Daoy (cell line): ENCODE data around the gene SLC6A18. TPM values are rescaled to one million over a fixed set of nuclear protein-coding genes. Genes with fewer than 3 reads are reported as not detected.
"Not testable (repeated sequence)": the region's sequence is repeated elsewhere in the genome, so short reads cannot be mapped to it uniquely, and the experiment has no call there.

Source experiments
- DNase-seq: peaks from one replicate; pipeline ENCODE4 v3.0.0-alpha.2; 2015; ENCODE audit warnings: low read depth
- total RNA-seq: library from RNA; depleted of rRNA; stranded (reverse); fragments of >200 nt; shearing (Covaris generic); gene quantifications from 2 replicates; pipeline ENCODE4 v1.2.3, GENCODE V29; 2014

SLC6A18 gene
- total RNA-seq, 1 experiment from 2014 or later, result not detected

GRCh38 chr5:1253456-1254105 is 28.4 kb downstream of the SLC6A18 start:
- no peak for DNase-seq

DNA sequence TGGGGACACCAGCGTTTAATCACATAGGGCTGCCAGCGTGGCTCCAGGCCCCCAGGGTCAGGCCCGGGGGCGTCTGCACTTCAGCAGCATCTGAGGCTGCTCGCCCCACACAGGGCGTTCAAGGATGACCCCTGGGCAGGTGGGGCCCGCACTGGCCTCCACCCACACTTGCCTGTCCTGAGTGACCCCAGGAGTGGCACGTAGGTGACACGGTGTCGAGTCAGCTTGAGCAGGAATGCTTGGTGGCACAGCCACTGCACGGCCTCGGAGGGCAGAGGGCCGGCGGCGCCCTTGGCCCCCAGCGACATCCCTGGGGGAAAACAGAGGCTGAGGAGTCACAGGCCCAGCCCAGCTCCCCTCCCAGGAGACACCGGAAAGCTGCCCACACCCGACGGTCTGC is 29.0 kb downstream of the SLC6A18 start:
- DNase-seq, result no peak

- DNase-seq, result no peak
Measured at GRCh38 chr5:1255081-1255561, 29.9 kb downstream of the SLC6A18 start.

- DNase-seq, result no peak
Measured at GRCh38 chr5:1256776-1257175, 31.6 kb downstream of the SLC6A18 start.

GRCh38 chr5:1257363-1257762 is 32.2 kb downstream of the SLC6A18 start:
- DNase-seq, result no peak

GRCh38 chr5:1257841-1258240 is 32.7 kb downstream of the SLC6A18 start:
- no peak for DNase-seq

DNA sequence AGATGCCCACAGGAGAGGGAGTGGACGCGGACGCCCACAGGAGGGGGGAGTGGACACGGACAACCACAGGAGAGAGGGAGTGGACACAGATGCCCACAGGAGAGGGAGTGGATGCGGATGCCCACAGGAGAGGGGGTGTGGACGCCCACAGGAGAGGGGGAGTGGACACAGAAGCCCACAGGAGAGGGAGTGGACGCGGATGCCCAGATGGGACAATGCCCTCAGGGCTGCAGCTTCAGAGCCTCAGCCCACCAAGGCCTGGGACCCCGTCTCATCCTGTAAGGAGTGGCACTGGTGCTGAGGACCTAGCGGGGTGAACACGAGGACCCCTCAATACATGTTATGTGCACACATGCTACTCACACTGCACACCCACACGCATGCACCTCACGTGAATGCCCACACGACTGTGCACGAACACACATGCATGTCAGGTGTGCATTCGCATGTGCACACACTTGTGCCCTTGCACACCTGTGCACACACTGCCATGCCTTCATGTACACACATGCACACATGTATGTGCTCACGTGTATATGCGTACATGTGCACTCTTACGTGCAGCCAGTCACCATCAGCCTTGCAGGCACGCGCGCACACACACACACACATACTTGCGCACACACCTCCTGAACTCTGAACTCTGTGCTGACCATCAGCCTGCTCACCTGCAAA is 34.8 kb downstream of the SLC6A18 start:
- no peak for DNase-seq

- no peak for DNase-seq
Measured at GRCh38 chr5:1261643-1262042, 36.5 kb downstream of the SLC6A18 start.

GRCh38 chr5:1262381-1262780 is 37.2 kb downstream of the SLC6A18 start:
- DNase-seq, result no peak

- no peak for DNase-seq
Measured at GRCh38 chr5:1264211-1264610, 39.0 kb downstream of the SLC6A18 start.

GRCh38 chr5:1265026-1265425 is 39.8 kb downstream of the SLC6A18 start:
- DNase-seq, result no peak

DNA sequence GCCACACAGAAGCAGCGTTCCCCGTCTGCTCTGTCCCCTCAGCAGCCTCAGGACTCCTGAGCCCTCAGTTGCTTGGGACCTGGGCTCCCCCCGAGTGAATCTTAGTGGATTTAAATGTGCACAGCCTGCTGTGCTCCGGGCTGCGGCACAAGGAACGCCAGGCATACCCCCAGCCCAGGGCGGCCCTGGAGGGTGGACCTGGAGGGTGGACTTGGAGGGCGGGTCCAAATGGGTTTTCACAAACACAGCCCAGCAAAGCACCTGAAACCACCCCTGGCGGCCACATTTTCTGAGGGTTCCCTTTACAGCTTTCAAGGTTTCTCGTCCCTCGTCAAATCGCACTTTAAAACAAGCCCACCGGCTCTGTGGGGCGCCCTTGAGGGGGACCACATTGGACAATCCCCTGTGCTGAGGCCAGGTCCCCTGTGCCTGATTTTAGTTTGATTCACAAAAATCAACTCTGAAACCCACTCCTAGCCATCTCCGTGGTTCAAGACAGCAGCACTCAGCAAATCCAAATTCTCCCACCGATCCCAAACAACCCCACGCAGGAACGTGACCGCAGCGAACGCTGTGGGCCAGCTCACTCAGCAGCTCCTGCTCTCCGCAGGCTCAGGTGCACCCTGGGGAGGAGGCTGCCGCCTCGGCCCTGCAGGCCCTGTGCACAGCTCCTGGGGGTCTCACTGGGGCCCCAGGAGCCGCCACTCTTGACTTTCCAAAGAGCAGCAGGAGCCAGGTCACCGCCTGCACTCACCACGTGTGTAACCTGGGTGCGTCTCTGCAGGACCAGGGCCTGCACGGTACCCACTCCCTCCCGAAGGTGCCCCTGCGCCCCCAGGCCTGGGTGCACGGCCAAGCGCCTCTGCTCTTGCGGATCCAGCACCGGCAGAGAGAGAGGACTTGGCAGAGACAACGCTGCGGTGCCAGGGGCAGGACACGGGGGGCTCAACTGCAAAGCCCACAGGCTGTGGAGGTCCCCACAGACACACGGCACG is 40.6 kb downstream of the SLC6A18 start:
- DNase-seq, result no peak

DNA sequence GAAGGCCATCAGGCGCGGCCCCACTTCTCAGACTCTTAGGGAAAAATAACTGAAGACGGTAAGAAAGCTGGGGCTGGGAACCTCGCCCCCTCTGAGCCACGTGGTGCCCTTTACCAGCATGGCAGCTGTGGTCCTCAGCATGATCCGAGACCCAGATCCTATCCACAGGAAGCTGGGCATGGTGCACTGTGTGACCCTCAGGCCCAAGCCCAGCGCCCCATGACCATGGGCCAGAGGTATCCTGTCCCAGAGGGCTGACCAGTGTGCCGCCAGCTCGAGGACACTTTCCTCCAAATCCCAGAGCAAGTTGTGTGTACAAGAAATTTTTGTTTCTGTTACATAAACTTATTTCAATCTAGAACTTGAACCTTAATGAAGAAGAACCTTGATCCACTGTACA is 41.6 kb downstream of the SLC6A18 start:
- no peak for DNase-seq

DNA sequence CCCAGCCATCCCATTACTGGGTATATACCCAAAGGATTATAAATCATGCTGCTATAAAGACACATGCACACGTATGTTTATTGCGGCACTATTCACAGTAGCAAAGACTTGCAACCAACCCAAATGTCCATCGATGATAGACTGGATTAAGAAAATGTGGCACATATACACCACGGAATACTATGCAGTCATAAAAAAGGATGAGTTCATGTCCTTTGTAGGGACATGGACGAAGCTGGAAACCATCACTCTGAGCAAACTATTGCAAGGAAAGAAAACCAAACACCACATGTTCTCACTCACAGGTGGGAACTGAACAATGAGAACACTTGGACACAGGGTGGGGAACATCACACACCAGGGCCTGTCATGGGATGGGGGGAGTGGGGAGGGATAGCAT is 42.3 kb downstream of the SLC6A18 start:
- DNase-seq, result not testable (repeated sequence)

DNA sequence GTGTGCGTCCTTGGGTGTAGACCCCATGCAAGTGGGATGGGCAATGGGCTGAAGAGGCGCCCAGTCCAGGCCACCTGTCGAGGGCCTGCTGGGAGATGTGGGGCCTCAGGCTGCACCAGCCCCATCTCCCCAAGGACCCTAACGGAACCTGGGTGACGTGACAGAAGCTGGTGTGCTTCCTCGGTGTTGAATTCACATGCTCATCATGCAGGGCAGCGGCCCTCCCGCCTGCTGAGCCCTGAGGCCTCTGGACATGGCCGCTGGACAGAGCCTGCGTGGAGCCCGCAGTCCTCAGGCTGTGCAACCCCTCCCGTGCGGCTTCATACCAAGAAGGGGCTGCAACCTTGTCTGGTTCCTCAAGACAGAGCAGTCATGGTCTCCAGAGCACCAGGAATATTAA is 42.9 kb downstream of the SLC6A18 start:
- DNase-seq, result no peak

DNA sequence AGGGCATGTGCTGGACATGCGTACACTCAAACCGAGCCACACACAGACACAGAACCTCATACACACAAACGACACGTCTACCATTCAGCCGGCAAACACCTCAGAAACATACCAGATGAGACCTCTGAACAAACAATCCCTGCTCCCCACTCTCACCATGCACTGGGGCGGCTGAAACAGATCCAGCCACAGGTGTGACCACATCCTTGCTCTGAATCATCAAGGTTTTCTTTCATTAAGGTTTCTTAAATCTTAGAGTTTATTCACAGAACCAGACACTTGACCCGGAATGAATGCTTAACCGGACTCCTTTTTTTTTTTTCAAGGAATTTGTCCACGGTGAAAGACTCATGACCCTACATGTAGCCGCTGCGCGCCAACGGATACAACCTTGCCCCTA is 43.5 kb downstream of the SLC6A18 start:
- no peak for DNase-seq

GRCh38 chr5:1270426-1270825 is 45.2 kb downstream of the SLC6A18 start:
- DNase-seq, result no peak

DNA sequence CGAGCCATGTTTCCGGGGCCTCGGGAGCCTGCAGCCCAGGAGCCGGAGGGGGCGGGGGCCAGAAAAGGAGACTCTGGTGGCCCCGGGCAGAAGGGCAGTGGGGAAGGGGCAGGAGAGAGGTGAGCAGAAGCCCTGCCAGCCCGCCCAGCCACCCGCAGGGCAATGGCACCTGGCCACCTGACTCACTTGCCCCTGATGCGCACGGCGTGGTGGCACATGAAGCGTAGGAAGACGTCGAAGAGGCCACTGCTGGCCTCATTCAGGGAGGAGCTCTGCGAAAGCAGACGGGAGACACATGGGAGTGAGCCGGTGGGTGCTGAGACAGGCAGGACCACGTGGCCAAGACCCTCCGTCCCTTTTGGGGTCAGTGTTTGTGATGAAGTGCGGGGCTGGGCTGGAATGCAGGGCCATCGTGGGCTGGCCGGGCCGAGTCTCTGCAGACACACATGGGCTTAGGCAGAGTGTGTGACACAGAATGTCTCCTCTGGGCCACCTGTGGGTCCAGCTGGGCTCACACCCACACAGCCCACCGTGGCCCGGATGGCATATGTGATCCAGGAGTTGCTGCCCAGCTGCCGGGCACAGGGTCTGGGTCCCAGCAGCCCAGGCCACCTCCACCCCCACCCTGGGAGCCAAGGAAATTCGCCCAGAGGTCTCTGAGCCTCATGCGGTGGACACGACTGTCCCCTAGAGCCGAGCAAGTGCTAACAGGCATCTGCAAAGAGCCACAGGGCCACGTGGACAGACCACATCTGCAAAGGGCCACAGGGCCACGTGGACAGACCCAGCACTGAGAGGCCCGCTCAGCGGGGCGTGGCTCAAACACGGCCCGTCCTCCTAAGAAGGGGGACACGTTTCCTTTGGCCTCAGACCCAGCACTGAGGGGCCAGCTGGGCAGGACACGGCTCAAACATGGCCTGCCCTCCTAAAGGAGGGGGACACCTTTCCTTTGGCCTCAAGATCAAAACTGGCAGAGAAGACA is 46.0 kb downstream of the SLC6A18 start:
- DNase-seq, result no peak

GRCh38 chr5:1272201-1272600 is 47.0 kb downstream of the SLC6A18 start:
- no peak for DNase-seq

DNA sequence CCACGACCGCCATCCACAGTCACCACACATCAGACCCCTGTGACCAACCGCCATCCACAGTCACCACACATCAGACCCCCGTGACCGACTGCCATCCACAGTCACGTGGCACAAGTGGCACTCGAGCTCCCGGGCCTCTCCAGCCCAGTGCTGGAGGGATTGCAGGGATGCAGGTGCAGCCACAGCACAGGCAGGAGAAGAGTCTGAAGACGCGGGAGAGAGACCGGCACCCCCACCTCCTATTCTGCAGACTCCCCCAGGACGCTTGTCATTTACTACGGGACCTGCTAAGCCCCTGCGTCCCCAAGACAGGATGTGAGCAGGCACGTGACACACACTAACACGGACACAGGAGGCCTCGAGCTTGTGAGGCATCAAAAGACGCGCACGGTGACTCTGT is 48.6 kb downstream of the SLC6A18 start:
- no peak for DNase-seq

- no peak for DNase-seq
Measured at GRCh38 chr5:1274471-1274870, 49.3 kb downstream of the SLC6A18 start.
